Body of pancreas (tissue), 4 donors: Measurements from ENCODE around the gene C16orf78.

Source experiments
- POLR2A ChIP-seq, 3 donors: fragments of 450-650 bp; IDR thresholded peaks; one replicate each; pipeline ENCODE4 v1.6.1; 2016; ENCODE audit warnings: antibody characterized with exemption in 3 of 3, mild to moderate bottlenecking in 2 of 3
- TF ChIP-seq, protein P1 (sequence below), 7 experiments: fragments of 450-650 bp in 4 of 7; fragments of 200-600 bp in 3 of 7; sonication (generic) in 3 of 7; IDR thresholded peaks; one replicate each; pipeline ENCODE4 v1.5.1; 2016 to 2019; ENCODE audit warnings: antibody characterized with exemption in 7 of 7

DNA sequence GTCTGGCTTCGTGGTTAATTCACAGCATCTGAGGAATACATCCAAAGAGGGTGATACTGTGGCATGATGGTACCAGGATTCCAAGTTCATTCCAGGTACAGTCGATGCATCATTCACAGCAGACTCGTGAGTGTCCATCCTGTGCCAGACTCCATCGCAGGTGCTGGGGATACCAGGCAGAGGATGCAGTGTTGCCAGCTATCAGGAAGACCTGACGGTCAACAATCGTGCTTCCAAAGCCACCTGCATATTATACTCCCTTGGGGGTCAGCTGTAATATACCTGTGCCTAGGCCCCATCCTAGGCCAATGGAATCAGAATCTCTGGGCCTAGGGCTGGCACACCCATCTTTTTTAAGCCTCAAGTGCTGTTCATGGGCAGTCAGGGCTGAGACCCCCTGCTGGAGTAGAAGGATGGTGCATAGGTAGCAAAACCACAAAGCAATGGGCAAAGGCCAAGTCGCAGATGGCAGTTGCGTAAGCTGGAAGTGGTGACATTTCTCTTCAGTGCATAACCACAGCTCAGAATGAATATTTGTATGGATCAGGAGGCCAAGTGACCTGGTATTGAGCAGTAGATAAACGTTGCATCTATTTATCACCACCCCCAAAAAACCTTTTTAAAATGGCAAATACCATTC is 42.9 kb upstream of the C16orf78 start:
- no peak for TF ChIP-seq POLR2A (IDR thresholded peaks at IDR 0.05)
- TF ChIP-seq, protein P1, sequence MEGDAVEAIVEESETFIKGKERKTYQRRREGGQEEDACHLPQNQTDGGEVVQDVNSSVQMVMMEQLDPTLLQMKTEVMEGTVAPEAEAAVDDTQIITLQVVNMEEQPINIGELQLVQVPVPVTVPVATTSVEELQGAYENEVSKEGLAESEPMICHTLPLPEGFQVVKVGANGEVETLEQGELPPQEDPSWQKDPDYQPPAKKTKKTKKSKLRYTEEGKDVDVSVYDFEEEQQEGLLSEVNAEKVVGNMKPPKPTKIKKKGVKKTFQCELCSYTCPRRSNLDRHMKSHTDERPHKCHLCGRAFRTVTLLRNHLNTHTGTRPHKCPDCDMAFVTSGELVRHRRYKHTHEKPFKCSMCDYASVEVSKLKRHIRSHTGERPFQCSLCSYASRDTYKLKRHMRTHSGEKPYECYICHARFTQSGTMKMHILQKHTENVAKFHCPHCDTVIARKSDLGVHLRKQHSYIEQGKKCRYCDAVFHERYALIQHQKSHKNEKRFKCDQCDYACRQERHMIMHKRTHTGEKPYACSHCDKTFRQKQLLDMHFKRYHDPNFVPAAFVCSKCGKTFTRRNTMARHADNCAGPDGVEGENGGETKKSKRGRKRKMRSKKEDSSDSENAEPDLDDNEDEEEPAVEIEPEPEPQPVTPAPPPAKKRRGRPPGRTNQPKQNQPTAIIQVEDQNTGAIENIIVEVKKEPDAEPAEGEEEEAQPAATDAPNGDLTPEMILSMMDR (IDR thresholded peaks at IDR 0.05) = no peak
